ENCODE measurements around the gene BAIAP2L1. TPM values are rescaled to one million over a fixed set of nuclear protein-coding genes. Genes with fewer than 3 reads are reported as not detected.
"Not testable (repeated sequence)": the region's sequence is repeated elsewhere in the genome, so short reads cannot be mapped to it uniquely, and the experiment has no call there.

Gene BAIAP2L1
- polyA plus RNA-seq, 1 donor (not counting 4 experiments of a cell fraction or from before 2014, with no cell fraction given), result 41.7 TPM

DNA sequence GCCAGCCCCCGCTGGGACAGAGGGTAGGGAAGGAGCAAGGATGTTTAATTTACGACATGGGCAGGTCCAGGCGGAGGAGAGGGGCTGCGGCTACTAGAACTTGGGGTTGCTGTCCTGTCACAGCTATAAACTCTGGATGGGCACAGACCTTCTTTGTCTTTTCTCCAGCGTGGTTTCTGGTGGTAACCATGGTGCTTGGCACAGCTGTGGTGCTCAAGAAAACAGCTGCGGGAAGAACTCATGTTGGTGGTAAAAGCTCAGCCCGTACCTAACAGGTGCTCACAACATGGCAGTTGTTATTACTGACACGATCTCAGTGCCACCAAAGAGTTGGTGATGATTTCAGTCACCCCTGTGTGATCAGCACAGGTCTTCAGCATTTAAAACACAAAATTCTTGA, 13.8 kb downstream of the BAIAP2L1 start:
- H3K79me2 ChIP-seq (ENCODE audit: control insufficient read depth, insufficient read depth, low read length), result peaks cover 82% of the 10 kb centered on the region

DNA sequence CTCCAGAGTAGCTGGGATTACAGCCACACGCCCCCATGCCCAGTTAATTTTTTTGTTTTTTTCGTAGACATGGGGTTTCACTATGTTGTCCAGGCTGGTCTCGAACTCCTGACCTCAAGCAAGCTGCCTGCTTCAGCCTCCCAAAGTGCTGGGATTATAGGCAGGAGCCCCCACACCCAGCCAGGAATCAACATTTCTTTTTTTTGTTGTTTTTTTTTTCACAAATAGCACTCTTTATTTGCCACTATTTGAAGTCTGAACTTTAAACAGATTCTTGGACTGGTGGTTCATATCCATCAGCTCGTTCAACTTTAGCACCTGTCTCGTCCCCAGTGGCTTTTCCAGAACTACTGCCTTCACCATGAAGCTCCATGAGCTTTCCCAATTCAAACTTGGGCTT, 15.4 kb downstream of the BAIAP2L1 start:
- H3K9me3 ChIP-seq (ENCODE audit: control insufficient read depth, low read depth, low read length); H3K9ac ChIP-seq (ENCODE audit: control insufficient read depth, extremely low read depth, insufficient read depth, low read length); H3K4me3 ChIP-seq (ENCODE audit: control insufficient read depth in 2 of 3, extremely low read depth in 1 of 3, insufficient read depth in 2 of 3, low read depth in 1 of 3, low read length in 3 of 3); H3K36me3 ChIP-seq (ENCODE audit: control insufficient read depth in 2 of 2, extremely low read depth in 1 of 2, insufficient read depth in 2 of 2, low read length in 2 of 2); dilution Hi-C loops (cut with MboI; ENCODE audit: extremely low pct_ligation_motif_present, low sequenced_read_pairs); H3K4me1 ChIP-seq (ENCODE audit: control insufficient read depth, extremely low read depth, insufficient read depth, low read length); H3K4me2 ChIP-seq (ENCODE audit: control insufficient read depth, extremely low read depth, insufficient read depth, low read depth, low read length); H3K9me1 ChIP-seq (ENCODE audit: control insufficient read depth, extremely low read depth, insufficient read depth, low read length); H2AFZ ChIP-seq (ENCODE audit: control insufficient read depth, low read length); H3K27ac ChIP-seq (ENCODE audit: control insufficient read depth, insufficient read depth, low read length); H3K27me3 ChIP-seq (ENCODE audit: control insufficient read depth, extremely low read depth, insufficient read depth, low read length); FAIRE-seq; DNase-seq (ENCODE audit: low read depth, low spot score); H4K20me1 ChIP-seq (ENCODE audit: control insufficient read depth, extremely low read depth, insufficient read depth, low read length): not testable (repeated sequence)
- peaks cover 78% of the 10 kb centered on the region for H3K79me2 ChIP-seq (ENCODE audit: control insufficient read depth, insufficient read depth, low read length)

More for the DNA sequence above, 13.8 kb downstream of the BAIAP2L1 start:
- DNase-seq (ENCODE audit: low read depth, low spot score), result no peak
- Histone ChIP-seq H4K20me1 (ENCODE audit: control insufficient read depth, extremely low read depth, insufficient read depth, low read length) (peaks cover 5% of the 10 kb centered on the region), H3K4me3 (ENCODE audit: control insufficient read depth in 2 of 3, extremely low read depth in 1 of 3, insufficient read depth in 2 of 3, low read depth in 1 of 3, low read length in 3 of 3) (no peak overlapping the region), H3K9me3 (ENCODE audit: control insufficient read depth, low read depth, low read length) (no peaks in the 10 kb centered on the region), H3K4me1 (ENCODE audit: control insufficient read depth, extremely low read depth, insufficient read depth, low read length) (no peaks in the 10 kb centered on the region), H2AFZ (ENCODE audit: control insufficient read depth, low read length) (no peak overlapping the region), H3K4me2 (ENCODE audit: control insufficient read depth, extremely low read depth, insufficient read depth, low read depth, low read length) (no peak overlapping the region), H3K9me1 (ENCODE audit: control insufficient read depth, extremely low read depth, insufficient read depth, low read length) (no peaks in the 10 kb centered on the region), H3K27ac (ENCODE audit: control insufficient read depth, insufficient read depth, low read length) (no peak overlapping the region), H3K36me3 (ENCODE audit: control insufficient read depth in 2 of 2, extremely low read depth in 1 of 2, insufficient read depth in 2 of 2, low read length in 2 of 2) (peaks cover 2 to 8% of the 10 kb centered on the region in 2 experiments), H3K9ac (ENCODE audit: control insufficient read depth, extremely low read depth, insufficient read depth, low read length) (no peak overlapping the region), H3K27me3 (ENCODE audit: control insufficient read depth, extremely low read depth, insufficient read depth, low read length) (no peaks in the 10 kb centered on the region)
- no peak for TF ChIP-seq EZH2 (IDR thresholded peaks at IDR 0.05; ENCODE audit: low read length)
- TF ChIP-seq, protein P1, sequence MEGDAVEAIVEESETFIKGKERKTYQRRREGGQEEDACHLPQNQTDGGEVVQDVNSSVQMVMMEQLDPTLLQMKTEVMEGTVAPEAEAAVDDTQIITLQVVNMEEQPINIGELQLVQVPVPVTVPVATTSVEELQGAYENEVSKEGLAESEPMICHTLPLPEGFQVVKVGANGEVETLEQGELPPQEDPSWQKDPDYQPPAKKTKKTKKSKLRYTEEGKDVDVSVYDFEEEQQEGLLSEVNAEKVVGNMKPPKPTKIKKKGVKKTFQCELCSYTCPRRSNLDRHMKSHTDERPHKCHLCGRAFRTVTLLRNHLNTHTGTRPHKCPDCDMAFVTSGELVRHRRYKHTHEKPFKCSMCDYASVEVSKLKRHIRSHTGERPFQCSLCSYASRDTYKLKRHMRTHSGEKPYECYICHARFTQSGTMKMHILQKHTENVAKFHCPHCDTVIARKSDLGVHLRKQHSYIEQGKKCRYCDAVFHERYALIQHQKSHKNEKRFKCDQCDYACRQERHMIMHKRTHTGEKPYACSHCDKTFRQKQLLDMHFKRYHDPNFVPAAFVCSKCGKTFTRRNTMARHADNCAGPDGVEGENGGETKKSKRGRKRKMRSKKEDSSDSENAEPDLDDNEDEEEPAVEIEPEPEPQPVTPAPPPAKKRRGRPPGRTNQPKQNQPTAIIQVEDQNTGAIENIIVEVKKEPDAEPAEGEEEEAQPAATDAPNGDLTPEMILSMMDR (optimal IDR thresholded peaks at IDR 0.05 in 1 of 3, IDR thresholded peaks at IDR 0.05 in 1 of 3, conservative IDR thresholded peaks at IDR 0.05 in 1 of 3; ENCODE audit: extremely low read depth in 1 of 3, insufficient read depth in 2 of 3, low read length in 3 of 3), result no peak
- dilution Hi-C loops (cut with MboI; ENCODE audit: extremely low pct_ligation_motif_present, low sequenced_read_pairs), result no loop called here
- no peak for FAIRE-seq

DNA sequence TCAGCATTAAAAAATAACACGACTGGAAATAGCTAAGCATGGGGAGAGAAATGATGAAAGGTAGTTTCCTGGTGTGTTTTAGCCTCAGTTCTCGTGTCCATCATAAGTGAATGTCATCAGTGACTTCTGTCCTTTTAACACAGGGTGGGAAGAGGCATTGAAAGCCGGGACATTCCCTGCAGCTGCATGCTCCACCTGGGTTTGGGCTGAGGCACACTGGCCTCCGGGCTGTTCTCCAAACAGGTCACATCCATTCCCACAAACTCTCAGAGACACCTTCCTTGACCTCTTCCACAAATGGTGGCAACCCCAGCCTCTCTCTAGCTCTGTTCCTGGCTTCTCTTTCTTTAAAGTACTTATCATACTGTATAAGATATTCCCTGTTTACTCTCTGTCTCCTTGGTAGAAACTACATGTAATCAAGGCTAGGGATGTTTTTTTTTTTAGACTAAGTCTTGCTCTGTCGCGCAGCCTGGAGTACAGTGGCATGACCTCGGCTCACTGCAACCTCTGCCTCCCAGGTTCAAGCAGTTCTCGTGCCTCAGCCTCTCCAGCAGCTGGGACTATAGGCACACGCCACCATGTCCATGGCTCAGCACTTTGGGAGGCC, 22.6 kb downstream of the BAIAP2L1 start:
- no peak overlapping the region for H2AFZ ChIP-seq (ENCODE audit: control insufficient read depth, low read length)
- no peak overlapping the region for H3K4me3 ChIP-seq (ENCODE audit: control insufficient read depth in 2 of 3, extremely low read depth in 1 of 3, insufficient read depth in 2 of 3, low read depth in 1 of 3, low read length in 3 of 3)
- no peak for DNase-seq (ENCODE audit: low read depth, low spot score)
- peaks cover 82% of the 10 kb centered on the region for H3K79me2 ChIP-seq (ENCODE audit: control insufficient read depth, insufficient read depth, low read length)
- H3K9me1 ChIP-seq (ENCODE audit: control insufficient read depth, extremely low read depth, insufficient read depth, low read length), result no peaks in the 10 kb centered on the region
- H3K9me3 ChIP-seq (ENCODE audit: control insufficient read depth, low read depth, low read length), result no peaks in the 10 kb centered on the region
- H3K9ac ChIP-seq (ENCODE audit: control insufficient read depth, extremely low read depth, insufficient read depth, low read length), result no peak overlapping the region
- peaks cover 6% of the 10 kb centered on the region for H3K4me1 ChIP-seq (ENCODE audit: control insufficient read depth, extremely low read depth, insufficient read depth, low read length)
- H3K27me3 ChIP-seq (ENCODE audit: control insufficient read depth, extremely low read depth, insufficient read depth, low read length), result no peaks in the 10 kb centered on the region
- dilution Hi-C loops (cut with MboI; ENCODE audit: extremely low pct_ligation_motif_present, low sequenced_read_pairs), result no loop called here
- no peak overlapping the region for H3K4me2 ChIP-seq (ENCODE audit: control insufficient read depth, extremely low read depth, insufficient read depth, low read depth, low read length)
- no peak overlapping the region for H3K27ac ChIP-seq (ENCODE audit: control insufficient read depth, insufficient read depth, low read length)
- no peak for FAIRE-seq
- no peak for TF ChIP-seq EZH2 (IDR thresholded peaks at IDR 0.05; ENCODE audit: low read length)
- TF ChIP-seq, protein P1 (optimal IDR thresholded peaks at IDR 0.05 in 1 of 3, IDR thresholded peaks at IDR 0.05 in 1 of 3, conservative IDR thresholded peaks at IDR 0.05 in 1 of 3; ENCODE audit: extremely low read depth in 1 of 3, insufficient read depth in 2 of 3, low read length in 3 of 3), result no peak
- H4K20me1 ChIP-seq (ENCODE audit: control insufficient read depth, extremely low read depth, insufficient read depth, low read length), result peaks cover 4% of the 10 kb centered on the region
- peaks cover 2 to 3% of the 10 kb centered on the region in 2 experiments for H3K36me3 ChIP-seq (ENCODE audit: control insufficient read depth in 2 of 2, extremely low read depth in 1 of 2, insufficient read depth in 2 of 2, low read length in 2 of 2)

Data from keratinocyte (primary cell).